OCI-LY1 (cell line): ENCODE results near the gene CREB5.

Experiments
- H2AFZ ChIP-seq: fragments of 200-600 bp; sonication (generic), shearing (Covaris generic); 2 replicates; pipeline ENCODE4 v1.6.0; 2014; ENCODE audit warnings: antibody characterized with exemption, mild to moderate bottlenecking, low read length
- H3F3A ChIP-seq: fragments of 200-600 bp; sonication (generic), shearing (Covaris generic); 2 replicates; pipeline ENCODE4 v1.6.0; 2014; ENCODE audit warnings: mild to moderate bottlenecking, antibody characterized with exemption, low read length, moderate library complexity; ENCODE audit not compliant: insufficient read depth
- H3K27ac ChIP-seq: fragments of 200-600 bp; sonication (generic); 2 replicates; pipeline ENCODE4 v1.5.1; 2014; ENCODE audit warnings: low read length, mixed run types, mild to moderate bottlenecking, low read depth; ENCODE audit not compliant: poor library complexity, severe bottlenecking
- H3K27me3 ChIP-seq: fragments of 200-600 bp; sonication (generic); 2 replicates; pipeline ENCODE4 v1.6.0; 2014; ENCODE audit warnings: antibody characterized with exemption, mild to moderate bottlenecking, low read length, moderate library complexity; ENCODE audit not compliant: insufficient read depth
- H3K36me3 ChIP-seq: fragments of 200-600 bp; sonication (generic); 2 replicates; pipeline ENCODE4 v1.6.1; 2014; ENCODE audit warnings: mild to moderate bottlenecking, antibody characterized with exemption, low read length, moderate library complexity, mixed read lengths; ENCODE audit not compliant: insufficient read depth
- H3K4me1 ChIP-seq: fragments of 200-600 bp; sonication (generic); 2 replicates; pipeline ENCODE4 v1.5.1; 2014; ENCODE audit warnings: mild to moderate bottlenecking, low read length, moderate library complexity; ENCODE audit not compliant: insufficient read depth, severe bottlenecking
- H3K4me2 ChIP-seq: fragments of 200-600 bp; sonication (generic), shearing (Covaris generic); 2 replicates; pipeline ENCODE4 v1.6.1; 2014; ENCODE audit warnings: low read length
- H3K4me3 ChIP-seq: fragments of 200-600 bp; sonication (generic); 2 replicates; pipeline ENCODE4 v1.5.1; 2014; ENCODE audit warnings: low read length, low read depth, mild to moderate bottlenecking, mixed read lengths; ENCODE audit not compliant: poor library complexity, severe bottlenecking
- H3K79me2 ChIP-seq: fragments of 200-600 bp; shearing (Covaris generic); 2 replicates; pipeline ENCODE4 v1.6.1; 2016; ENCODE audit warnings: mixed run types, low read length, mixed read lengths; ENCODE audit not compliant: insufficient read depth
- H3K9ac ChIP-seq: fragments of 200-600 bp; sonication (generic), shearing (Covaris generic); 2 replicates; pipeline ENCODE4 v1.6.1; 2014; ENCODE audit warnings: mild to moderate bottlenecking, low read length, mixed read lengths
- H3K9me2 ChIP-seq: fragments of 200-600 bp; sonication (generic), shearing (Covaris generic); 2 replicates; pipeline ENCODE4 v1.6.1; 2014; ENCODE audit warnings: low read depth, mild to moderate bottlenecking, low read length, mixed read lengths
- H3K9me3 ChIP-seq: fragments of 200-600 bp; shearing (Covaris generic); 2 replicates; pipeline ENCODE4 v1.6.1; 2014; ENCODE audit warnings: low read length, mixed read lengths
- H4K20me1 ChIP-seq: fragments of 200-600 bp; sonication (generic), shearing (Covaris generic); 2 replicates; pipeline ENCODE4 v1.6.0; 2016; ENCODE audit warnings: mild to moderate bottlenecking, low read length; ENCODE audit not compliant: insufficient read depth
- CTCF ChIP-seq: fragments of 200-600 bp; sonication (generic), shearing (Covaris generic); IDR thresholded peaks from 2 replicates; pipeline ENCODE4 v1.5.1; 2017; ENCODE audit warnings: mild to moderate bottlenecking, antibody characterized with exemption, low read length, moderate library complexity, mixed read lengths
- EZH2 ChIP-seq: fragments of 200-600 bp; sonication (generic), shearing (Covaris generic); IDR thresholded peaks from 2 replicates; pipeline ENCODE4 v1.8.0; 2017; ENCODE audit warnings: borderline replicate concordance, mixed run types, mild to moderate bottlenecking, antibody characterized with exemption, low read length, moderate library complexity, mixed read lengths

The CREB5 gene

GRCh38 chr7:28840592-28840995, 428.3 kb downstream of the CREB5 start:
- Histone ChIP-seq H3K79me2 (no peaks in the 10 kb centered on the region), H3K9ac (no peak overlapping the region), H3K9me3 (0 out of 2 replicates have a peak, but pooled peaks cover 3% of the 10 kb centered on the region), H3K36me3 (no peaks in the 10 kb centered on the region), H2AFZ (no peak overlapping the region), H3K4me3 (no peak overlapping the region), H4K20me1 (no peaks in the 10 kb centered on the region), H3K27ac (no peak overlapping the region), H3F3A (no peaks in the 10 kb centered on the region), H3K4me1 (no peaks in the 10 kb centered on the region), H3K9me2 (no peaks in the 10 kb centered on the region), H3K27me3 (peaks cover 5% of the 10 kb centered on the region; the same call in 1 of the 2 replicates), H3K4me2 (no peak overlapping the region)
- peak; percentile 56 for TF ChIP-seq CTCF
- no peak for TF ChIP-seq EZH2

GRCh38 chr7:28841766-28842165, 429.4 kb downstream of the CREB5 start:
- H3F3A ChIP-seq, result no peaks in the 10 kb centered on the region
- no peaks in the 10 kb centered on the region for H3K9me2 ChIP-seq
- no peaks in the 10 kb centered on the region for H3K36me3 ChIP-seq
- no peak overlapping the region for H3K27ac ChIP-seq
- H3K27me3 ChIP-seq, result peaks cover 5% of the 10 kb centered on the region; the same call in 1 of the 2 replicates
- no peaks in the 10 kb centered on the region for H3K79me2 ChIP-seq
- no peaks in the 10 kb centered on the region for H3K4me1 ChIP-seq
- no peak overlapping the region for H3K4me3 ChIP-seq
- no peak overlapping the region for H3K4me2 ChIP-seq
- no peaks in the 10 kb centered on the region for H4K20me1 ChIP-seq
- TF ChIP-seq CTCF (no peak), EZH2 (no peak)
- H2AFZ ChIP-seq, result no peak overlapping the region
- no peak overlapping the region for H3K9ac ChIP-seq
- 0 out of 2 replicates have a peak, but pooled peaks cover 3% of the 10 kb centered on the region for H3K9me3 ChIP-seq

GRCh38 chr7:28842769-28843295, 430.5 kb downstream of the CREB5 start:
- Histone ChIP-seq H3K79me2 (no peaks in the 10 kb centered on the region), H4K20me1 (no peaks in the 10 kb centered on the region), H3K4me1 (no peaks in the 10 kb centered on the region), H3K27ac (no peak overlapping the region), H3K4me3 (no peak overlapping the region), H3K27me3 (peaks cover 10% of the 10 kb centered on the region; the same call in 1 of the 2 replicates), H3K9me3 (0 out of 2 replicates have a peak, but pooled peaks cover under 1% of the 10 kb centered on the region), H2AFZ (no peak overlapping the region), H3F3A (no peaks in the 10 kb centered on the region), H3K4me2 (no peak overlapping the region), H3K36me3 (no peaks in the 10 kb centered on the region), H3K9me2 (no peaks in the 10 kb centered on the region), H3K9ac (no peak overlapping the region)
- no peak for TF ChIP-seq CTCF
- TF ChIP-seq EZH2, result no peak
